Measurements from ENCODE around the gene RFTN1. TPM values are rescaled to one million over a fixed set of nuclear protein-coding genes. Genes with fewer than 3 reads are reported as not detected.

Gene RFTN1
- total and polyA plus RNA-seq, 2 experiments from 2014 or later = 3.3 to 7.2 TPM

GRCh38 chr3:16390581-16390980 lies 122.9 kb downstream of the RFTN1 start:
- Histone ChIP-seq H3K27ac (ENCODE audit: low read depth) (no peak overlapping the region), H3K4me2 (no peak overlapping the region), H4K20me1 (replicated peaks; ENCODE audit: insufficient read depth) (no peaks in the 10 kb centered on the region), H3K4me1 (ENCODE audit: insufficient read depth) (no peaks in the 10 kb centered on the region), H3F3A (replicated peaks; ENCODE audit: low read depth) (no peaks in the 10 kb centered on the region), H3K27me3 (ENCODE audit: insufficient read depth) (no peaks in the 10 kb centered on the region), H3K4me3 (no peak overlapping the region), H3K9me2 (ENCODE audit: insufficient read depth) (no peaks in the 10 kb centered on the region), H3K79me2 (replicated peaks; ENCODE audit: insufficient read depth) (no peaks in the 10 kb centered on the region), H2AFZ (no peak overlapping the region), H3K36me3 (ENCODE audit: insufficient read depth) (no peaks in the 10 kb centered on the region)
- no peaks in the 10 kb centered on the region for H3K36me3 Mint-ChIP-seq (ENCODE audit: low read depth)
- peaks cover 7% of the 10 kb centered on the region for H3K27me3 Mint-ChIP-seq (ENCODE audit: insufficient read depth, low read depth, poor library complexity)
- no peak for DNase-seq (ENCODE audit: low spot score)
- no peak overlapping the region for H3K4me3 Mint-ChIP-seq
- H3K27ac Mint-ChIP-seq = no peak overlapping the region
- H3K9me3 Mint-ChIP-seq = no peaks in the 10 kb centered on the region
- H3K4me1 Mint-ChIP-seq = peaks cover 14% of the 10 kb centered on the region
- no peak for ATAC-seq
- TF ChIP-seq ZNF331 (CRISPR knock-in tag; IDR thresholded peaks at IDR 0.05; ENCODE audit: low read depth) = no peak
- TF ChIP-seq CREB1 (CRISPR knock-in tag; IDR thresholded peaks at IDR 0.05; ENCODE audit: low read depth) = no peak
- TF ChIP-seq JUNB (IDR thresholded peaks at IDR 0.05; ENCODE audit: unreplicated experiment) = no peak
- TF ChIP-seq POLR2AphosphoS5 (IDR thresholded peaks at IDR 0.05; ENCODE audit: low read depth) = no peak
- no peak for TF ChIP-seq EZH2 (IDR thresholded peaks at IDR 0.05; ENCODE audit: low read depth, unreplicated experiment)
- TF ChIP-seq ZNF114 (CRISPR knock-in tag; IDR thresholded peaks at IDR 0.05) = no peak
- no peak for TF ChIP-seq ETS1 (IDR thresholded peaks at IDR 0.05)
- TF ChIP-seq CTCF (conservative IDR thresholded peaks at IDR 0.05; ENCODE audit: low read depth in 2 of 2) = no peak
- TF ChIP-seq NANOG (IDR thresholded peaks at IDR 0.05; ENCODE audit: borderline replicate concordance) = no peak
- TF ChIP-seq STAT1 (IDR thresholded peaks at IDR 0.05; ENCODE audit: unreplicated experiment) = no peak
- no peak for TF ChIP-seq REST (IDR thresholded peaks at IDR 0.05; ENCODE audit: unreplicated experiment)
- TF ChIP-seq EZH2phosphoT487 (IDR thresholded peaks at IDR 0.05; ENCODE audit: unreplicated experiment) = no peak
- TF ChIP-seq ZNF462 (CRISPR knock-in tag; IDR thresholded peaks at IDR 0.05) = no peak

All from GM23338 (cell line).